ENCODE measurements around the gene NEO1.

NEO1 gene

DNA sequence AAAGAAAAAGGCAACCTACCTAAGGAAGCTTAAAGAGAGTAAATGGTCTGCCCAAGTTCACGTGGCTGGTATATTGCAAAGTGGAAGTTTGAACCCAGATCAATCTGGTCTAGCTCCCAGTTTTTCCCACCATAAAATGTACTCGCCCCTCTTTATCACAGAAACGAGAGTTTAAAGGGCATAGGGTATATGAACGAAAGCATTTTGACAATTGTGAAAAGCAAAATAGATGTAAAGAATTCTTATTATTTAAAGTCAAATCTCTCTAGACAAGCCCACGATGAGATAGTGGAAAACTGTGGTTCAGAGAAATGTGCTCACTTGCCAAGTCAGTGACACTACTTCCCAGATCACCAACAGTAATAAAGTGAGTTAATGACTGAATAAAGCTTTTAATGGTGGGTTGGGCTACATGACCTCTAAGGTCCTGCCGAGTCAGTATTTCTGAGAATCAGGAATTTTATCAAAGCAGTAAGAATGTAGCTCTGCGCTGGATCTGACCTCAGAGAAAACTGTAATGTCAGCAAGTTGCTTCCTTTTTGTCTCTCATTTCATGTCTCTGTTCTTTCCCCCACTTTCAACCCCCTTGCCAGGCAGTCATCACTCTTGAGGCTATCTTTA, 23.3 kb upstream of the NEO1 start:
- no peak for DNase-seq

DNA sequence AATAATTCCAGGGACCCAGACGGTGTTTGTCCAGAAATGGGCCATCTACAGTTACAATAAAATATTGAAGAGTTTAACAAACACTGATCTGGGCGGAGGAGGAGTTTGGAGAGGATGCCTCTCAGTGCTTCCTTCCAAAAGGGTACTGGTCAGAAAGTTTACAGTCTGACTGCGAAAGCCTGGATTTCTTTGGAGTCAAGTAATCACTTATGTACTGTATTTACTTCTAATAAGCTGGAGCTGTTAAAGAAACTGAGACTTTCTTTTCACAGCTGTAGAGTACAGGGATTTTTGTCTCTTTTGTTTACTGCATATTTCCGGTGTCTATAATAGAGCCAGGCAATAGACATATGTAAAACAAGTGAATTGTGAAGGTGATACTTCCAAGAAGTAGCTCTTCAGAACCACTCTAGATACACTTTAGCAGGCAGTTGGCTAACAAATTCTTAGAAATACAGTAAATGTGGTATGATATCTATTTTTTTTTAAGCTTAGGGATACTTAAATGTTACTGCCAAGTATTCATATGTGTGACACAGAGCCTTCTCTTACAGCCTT, 22.1 kb upstream of the NEO1 start:
- DNase-seq = no peak

DNA sequence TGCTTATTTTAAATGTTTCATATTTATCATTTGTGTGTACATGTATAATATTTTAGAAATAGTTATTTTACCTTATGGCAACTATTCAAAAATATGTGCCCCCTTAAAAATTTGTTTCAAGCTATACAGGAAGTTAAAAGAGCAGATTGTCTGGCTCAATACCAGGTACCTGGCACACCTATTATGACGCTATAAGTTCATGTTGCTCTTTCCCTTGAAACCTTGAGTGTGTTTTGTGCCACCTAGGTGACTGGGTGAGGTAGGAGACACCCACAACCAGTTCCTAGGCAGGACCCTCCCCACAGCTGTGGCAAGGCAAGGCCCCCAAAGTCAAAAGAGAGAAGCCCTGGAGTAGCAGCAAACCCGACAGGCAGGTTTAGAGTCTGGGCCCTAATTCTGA, 20.6 kb upstream of the NEO1 start:
- DNase-seq = no peak

DNA sequence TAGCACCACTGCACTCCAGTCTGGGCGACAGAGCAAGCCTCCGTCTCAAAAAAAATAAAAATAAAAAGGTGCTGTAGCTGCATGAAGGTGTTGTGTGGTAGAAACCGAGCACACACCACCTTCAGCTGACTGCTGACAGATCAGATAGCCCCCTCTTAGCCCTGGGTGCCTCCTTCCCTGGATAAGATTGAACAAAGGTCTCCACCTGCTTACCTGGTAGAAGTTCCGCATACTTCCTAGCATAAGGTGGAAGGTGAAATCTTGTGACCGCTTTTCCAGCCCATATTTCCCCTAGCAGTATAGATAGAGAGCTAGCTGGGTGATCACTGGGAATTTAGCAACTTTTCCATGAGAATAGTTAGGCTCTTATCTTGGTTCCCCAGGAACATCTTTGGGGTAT, 18.7 kb upstream of the NEO1 start:
- DNase-seq = no peak

DNA sequence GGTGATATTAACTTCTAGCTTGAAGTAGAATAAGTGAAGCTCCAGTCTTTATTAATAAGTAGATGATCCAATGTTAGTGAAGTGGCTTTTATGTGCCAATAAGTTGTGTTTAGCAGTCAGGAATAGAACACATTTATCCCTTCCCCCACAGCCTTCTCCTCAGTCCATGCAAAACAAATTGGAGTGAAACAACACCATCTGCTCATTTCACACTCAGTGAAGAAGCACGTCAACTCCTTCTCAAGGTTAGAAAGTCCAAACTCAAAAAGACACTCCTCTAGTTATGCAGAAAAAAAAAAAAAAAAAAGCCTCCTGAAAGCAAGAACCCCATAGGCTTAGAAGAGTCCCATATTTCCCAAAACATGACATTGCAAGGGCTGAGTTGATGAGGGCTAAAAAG, 18.0 kb upstream of the NEO1 start:
- DNase-seq = no peak

DNA sequence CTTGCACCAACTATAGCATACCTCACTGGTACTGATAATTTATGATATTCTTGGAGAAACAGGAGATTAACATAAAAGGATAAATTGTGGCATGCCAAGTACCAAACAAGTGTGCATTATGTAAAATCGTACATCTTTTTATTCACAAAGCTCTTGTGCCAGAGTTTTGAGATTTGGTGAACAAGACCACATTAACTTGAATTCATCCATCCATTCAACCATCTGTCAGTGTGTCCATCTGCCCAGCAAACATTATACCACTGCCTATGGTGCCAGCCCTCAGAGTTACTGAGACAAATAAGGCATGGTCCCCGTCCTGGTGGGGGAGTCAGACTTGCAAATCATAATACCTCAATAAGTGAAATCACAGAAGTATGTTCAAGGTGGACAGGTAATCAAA, 17.0 kb upstream of the NEO1 start:
- DNase-seq = no peak

DNA sequence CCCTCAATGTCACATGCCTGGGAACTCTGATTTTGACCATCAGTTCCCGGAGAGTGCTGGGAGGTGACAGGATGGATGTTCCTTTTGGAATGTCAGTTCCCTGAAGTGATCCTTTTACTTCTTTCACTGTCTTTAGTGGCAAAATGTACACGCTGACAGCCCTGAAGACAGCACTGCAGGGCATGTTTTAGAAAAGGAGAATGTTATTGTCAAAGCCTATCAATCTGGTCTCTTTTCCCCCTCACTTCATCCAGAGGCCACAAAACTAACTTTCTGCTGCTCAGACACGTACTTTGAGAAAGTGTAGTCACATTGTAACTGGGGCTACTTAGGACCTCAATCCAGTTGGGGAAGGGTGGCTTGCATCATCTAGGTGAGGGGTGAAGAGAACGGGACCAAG, 14.0 kb upstream of the NEO1 start:
- DNase-seq = no peak

DNA sequence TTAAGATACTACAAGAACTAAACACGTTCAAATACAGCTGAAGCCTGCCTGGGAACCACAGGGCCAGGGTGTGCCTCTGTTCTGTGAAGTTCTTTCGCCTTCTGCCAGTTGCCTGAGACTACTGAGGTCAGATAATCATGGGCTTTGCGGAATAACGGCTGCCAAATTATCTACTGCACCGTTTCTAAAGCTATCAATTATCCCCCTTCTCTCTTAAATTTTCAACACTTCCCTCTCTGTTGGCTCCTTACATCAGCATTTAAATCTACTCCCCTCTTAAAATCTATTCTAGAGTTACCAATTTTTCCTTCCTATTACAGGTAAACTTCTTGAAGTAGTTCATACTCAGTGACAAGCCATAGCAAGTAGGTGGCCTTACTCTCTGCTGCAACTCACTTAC, 6.2 kb upstream of the NEO1 start:
- no peak for DNase-seq

DNA sequence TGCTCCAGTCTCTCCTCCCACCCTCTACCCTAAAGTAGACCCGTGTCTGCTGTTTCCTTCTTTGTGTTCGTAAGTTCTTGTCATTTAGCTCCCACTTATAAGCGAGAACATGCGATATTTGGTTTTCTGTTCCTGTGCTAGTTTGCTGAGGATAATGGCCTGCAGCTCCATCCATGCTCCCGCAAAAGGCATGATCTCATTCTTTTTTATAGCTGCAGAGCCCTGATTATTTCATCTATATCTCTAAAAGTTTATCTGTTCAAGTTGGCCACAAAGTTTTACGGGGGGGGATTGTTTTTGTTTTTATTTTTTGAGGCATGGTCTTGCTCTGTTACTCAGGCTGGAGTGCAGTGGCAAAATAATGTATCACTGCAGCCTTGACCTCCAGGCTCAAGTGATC, 4.4 kb upstream of the NEO1 start:
- DNase-seq = no peak

DNA sequence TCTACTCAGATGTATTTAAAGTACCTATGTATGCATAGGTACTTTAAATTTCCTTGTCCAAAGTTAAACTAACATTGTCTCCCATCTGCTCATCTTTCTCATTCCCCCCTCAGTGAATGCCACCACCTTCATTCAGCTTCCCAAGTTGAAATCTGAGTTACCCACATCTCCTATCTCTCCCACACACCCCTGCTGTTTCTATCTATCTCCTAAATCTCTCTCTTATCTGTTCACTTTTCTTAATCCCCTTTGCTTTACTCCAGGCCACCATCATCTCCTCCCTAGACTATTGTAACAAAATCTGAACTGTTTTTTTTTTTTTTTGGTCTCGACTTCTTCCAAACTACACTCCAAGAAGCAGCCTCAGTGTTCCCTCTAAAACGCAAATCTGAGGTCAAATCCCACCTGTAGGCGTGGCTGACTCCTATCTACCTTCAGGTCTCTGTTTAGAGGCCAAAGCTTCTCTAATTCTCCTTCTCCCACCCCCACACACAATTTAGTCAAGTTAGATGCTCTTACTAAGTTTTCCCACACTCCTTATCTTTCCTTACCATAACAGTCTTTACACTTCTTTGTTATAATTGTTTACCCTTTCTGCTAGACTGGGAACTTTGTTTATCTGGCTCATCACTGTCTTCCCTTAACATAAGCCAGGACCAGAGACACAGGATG, 3.5 kb upstream of the NEO1 start:
- no peak for DNase-seq

DNA sequence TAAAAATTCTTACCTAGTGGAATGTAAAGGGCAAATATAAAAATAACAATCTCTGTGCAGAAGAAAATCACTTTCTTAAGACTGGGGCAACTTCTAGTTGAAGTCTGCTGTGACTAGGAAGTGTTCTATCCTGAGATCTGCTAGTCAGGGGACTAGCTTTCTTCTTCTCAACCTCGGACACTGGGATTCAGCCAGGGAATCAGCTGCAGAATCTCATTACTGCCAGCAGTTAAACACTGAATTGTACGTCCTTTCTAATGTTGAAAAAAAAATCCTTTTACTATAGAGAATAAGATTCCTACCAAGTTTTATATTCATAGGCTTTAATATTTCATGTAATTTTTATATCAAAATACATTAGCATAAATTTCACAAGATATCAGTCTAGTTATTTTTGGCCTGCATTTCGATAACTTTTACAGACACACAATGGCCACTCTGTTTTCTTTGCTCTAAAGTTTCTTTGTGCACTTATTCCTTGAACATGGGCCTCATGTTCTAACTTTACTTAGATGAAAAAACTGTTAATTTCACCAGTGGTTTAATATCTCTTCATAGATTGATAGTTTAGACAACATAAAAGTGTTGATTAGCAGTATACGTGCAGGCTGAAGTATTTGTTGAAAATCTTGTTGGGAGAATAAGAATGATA, 2.6 kb upstream of the NEO1 start:
- no peak for DNase-seq

DNA sequence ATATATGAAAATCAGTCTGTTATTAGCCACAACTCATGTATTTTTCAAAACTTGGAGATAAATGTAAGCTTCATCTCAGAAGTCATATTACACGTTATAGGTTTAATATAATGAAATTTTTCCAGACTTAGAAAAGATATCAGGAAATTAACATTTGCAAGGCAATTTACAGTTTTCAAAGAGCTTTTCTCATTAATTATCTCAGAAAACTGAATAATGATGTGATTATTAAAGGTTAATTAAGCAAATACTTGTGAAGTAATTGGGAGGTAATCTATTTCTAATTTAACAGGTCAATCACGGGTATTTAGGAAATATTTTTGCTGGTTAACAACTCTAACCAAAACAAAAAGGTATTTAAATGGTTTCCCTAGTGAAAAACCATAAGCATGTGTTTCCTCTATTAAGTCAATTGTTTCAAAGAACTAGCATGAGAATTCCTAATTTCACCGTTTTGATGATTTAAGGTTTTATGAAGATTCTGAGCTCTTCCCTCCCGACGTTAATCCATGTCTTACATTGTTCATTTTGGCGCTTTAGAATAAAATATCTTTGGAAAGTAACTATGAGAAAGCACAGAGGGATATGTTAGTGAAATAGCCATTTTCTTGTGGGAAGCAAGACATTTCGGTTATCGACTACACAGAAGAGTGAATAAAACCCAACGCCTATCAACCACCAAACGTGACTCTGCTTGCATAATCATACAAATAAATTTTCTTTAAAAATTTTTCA, 1.5 kb upstream of the NEO1 start:
- no peak for DNase-seq

DNA sequence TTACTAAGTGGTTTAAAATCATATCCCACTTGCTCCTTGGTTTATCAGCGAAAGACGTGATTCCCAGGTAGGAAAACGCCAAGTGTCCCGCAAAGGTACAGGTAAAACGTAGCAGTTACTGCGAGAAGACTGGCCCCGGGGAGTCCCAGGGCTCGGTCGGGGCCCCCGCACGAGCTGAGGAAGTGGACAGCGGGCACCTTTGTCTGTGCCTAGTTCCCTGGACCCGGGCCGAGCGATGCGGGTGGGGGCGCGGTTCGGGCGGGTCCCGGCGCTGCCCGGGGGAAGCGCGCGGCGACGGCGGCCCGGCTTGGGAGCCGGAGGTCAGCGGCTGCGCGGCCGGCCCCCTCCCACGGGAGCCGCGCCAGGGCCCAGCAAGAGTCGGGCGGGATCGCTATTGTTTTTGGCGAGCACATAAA, 864 bp upstream of the NEO1 start:
- DNase-seq = no peak

DNA sequence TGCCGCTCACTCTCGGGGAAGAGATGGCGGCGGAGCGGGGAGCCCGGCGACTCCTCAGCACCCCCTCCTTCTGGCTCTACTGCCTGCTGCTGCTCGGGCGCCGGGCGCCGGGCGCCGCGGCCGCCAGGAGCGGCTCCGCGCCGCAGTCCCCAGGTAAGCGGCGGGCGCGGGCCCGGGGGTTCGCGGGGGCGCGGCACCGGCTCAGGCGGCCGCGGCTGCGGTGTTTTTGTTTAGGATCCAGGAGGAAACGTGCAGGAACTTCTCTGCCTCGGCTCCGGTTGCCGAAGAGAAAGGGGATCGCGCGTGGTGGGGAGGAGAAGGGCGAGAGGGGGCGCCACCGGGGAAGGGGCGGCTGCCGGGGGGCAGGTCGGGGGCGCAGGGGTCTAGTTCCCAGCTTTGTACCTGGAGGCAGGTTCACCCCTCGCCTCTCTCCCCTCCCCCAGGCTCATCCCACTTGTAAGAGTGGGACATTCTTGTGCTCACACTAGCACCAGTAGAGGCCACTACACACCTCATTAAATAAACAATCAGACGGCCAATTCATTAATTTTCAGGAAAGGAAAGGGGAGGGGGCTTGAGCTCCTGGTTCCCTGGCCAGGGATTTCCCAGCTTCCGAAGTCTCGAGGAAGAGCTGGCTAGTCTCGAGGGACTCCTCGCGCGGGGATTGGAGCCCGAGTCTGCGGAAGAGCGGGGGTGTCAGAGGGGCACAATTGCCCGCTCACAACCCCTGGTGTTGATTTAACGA, 562 bp downstream of the NEO1 start:
- DNase-seq = no peak

DNA sequence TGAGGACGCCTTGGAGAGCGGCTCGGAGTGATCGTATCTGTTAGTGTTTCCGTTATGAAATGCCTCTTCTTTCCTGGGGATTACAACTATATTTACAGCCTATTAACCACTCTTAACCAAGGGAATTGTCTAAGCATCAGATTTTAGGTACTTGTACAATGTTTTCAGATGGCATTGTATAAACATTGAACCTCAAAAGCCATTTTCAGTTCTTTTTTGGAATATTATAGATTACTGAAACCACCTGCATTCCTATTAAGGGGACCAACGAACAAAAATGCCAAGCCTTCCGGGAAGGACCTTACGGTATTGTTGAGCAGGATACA, 1.1 kb downstream of the NEO1 start:
- DNase-seq = no peak

DNA sequence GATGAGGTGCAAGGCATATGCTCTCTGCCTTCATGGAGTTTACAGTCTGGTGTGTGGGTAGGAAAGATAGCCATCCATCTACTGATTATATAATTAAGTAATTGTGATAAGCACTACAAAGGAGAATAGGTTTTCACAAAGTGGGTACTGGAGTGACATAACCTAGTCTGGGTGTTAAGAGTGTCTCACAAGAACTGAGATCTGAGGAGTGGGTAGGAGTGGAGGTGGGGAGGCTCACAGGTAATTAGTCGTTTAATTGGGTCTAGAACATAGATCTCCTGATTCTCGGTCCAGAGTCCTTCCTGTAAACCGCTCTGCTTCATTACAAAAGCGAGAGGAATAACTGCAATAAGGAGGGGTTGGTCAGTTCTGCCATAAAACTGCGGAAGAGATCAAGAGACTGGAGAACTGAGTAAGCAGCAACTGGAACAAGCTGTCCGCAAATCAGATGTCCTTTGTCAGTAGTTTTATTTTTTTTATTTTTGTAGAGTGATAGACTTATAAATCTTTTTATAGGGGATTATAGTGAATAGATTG, 2.2 kb downstream of the NEO1 start:
- no peak for DNase-seq

DNA sequence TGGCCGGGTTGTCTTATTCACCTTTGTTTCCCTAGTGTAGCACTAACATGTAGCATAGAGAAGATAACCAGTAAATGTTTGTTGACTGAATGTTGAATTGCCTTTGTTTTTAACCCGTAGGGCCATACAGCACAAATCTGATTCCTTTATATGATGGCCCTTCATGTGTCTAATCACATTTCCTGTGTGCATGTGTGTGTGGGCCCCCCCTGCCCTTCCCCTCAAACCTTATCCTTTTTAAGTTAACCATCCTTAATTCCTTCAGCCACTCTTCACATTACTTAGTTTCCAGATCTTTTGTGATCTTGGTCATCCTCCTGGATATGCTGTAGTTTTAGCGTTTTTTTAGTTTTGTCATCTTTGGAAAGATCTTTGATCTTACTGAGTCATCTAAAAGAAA, 4.2 kb downstream of the NEO1 start:
- DNase-seq = no peak

DNA sequence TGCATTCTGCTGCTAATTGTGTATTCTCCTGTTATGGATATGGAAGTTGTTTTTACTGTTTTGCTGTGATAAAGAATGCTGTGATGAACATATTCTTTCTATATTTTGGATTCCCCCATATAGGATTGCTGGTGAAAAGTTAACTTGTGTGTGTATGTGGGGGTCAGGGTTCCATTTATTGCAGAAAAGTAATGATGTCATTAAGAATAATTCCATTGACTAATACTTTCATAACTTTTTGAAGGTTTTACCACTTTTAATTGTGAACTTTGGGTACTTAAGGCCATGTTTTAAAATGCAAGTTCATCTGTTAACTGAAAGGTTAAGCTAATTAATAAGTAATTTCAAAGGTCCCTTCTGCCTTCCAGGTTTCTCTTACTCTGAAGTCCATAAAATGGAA, 6.2 kb downstream of the NEO1 start:
- DNase-seq = no peak

DNA sequence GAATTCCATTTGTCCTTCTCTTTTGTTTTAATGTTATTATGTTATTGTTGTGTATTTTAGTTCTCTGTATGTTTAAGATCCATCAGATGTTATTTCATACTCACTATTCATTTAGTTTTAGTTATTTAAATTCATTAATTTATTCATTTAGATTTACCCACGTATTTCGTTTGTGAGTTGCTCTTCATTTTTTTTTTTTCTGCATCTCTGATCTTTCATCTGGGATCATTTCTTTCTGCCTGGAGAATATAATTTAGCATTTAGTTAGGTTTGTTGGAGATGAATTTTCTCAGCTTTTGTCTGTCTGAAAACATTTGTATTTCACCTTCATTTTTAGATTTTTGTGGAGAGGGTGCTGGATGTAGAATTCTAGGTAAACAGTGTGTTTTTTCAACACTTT, 12.9 kb downstream of the NEO1 start:
- no peak for DNase-seq

DNA sequence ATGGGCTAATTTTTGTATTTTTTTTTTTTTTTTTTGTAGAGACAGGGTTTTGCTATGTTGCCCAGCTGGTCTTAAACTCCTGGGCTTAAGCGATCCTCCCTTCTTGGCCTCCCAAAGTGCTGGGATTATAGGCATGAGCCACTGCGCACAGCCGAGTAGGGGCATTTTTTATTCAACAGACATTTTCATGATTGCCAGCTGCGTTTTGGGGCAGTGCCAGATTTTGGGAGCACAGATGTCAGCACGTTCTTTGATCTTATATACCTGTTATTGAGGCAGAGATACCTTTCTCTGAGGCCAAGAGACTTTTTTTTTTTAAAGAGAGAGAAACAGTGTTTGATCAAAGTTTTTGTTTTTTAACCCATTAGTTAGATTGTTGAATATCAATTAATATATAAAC, 16.8 kb downstream of the NEO1 start:
- no peak for DNase-seq

DNA sequence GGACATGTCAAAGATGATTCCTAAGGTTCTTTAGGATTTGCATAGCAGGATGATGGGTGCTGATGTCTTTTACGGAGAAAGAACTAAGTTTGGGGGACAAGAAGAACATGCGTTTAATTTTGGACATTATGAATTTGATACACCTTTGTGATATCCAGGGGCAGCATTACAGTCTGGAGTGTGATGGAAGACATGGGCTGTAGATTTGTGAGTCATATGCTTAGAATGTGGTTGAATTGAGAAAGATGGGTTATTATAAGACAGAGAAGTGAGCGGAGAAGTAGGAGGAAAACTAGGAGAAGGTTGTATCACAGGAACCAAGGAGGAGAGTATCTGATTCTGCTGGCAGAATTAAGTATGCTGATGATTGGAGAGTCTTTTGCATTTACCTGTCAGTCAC, 20.6 kb downstream of the NEO1 start:
- DNase-seq = no peak

DNA sequence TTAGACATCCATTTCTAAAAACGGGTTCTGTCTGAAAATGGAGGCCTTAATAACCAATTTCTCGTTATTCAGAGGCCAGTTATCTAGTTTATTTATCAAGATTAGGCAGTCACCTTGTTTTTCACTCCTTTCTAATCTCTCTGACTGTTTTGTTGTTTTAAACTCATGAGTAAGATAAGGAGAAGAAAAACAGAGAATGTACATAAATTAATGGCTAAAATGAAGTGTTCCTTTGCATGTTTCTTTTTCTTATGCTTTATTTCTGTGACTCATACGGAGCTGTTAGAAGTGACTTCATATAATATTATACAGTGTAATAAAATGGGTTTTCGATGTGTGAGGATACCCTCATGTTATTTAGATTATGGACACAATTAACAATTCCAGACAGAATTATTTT, 22.0 kb downstream of the NEO1 start:
- DNase-seq = no peak

All from activated CD4-positive, CD25-positive, alpha-beta regulatory T cell (primary cell).